GM21528 (cell line): ENCODE results near the gene RUFY1.

ENCODE experiments used
- ATAC-seq: cut with Tn5 transposase; IDR thresholded peaks from one replicate; pipeline ENCODE4 v1.9.1; 2021; ENCODE audit warnings: mild to moderate bottlenecking, moderate library complexity; ENCODE audit not compliant: unreplicated experiment, low FRiP score

The RUFY1 gene

DNA sequence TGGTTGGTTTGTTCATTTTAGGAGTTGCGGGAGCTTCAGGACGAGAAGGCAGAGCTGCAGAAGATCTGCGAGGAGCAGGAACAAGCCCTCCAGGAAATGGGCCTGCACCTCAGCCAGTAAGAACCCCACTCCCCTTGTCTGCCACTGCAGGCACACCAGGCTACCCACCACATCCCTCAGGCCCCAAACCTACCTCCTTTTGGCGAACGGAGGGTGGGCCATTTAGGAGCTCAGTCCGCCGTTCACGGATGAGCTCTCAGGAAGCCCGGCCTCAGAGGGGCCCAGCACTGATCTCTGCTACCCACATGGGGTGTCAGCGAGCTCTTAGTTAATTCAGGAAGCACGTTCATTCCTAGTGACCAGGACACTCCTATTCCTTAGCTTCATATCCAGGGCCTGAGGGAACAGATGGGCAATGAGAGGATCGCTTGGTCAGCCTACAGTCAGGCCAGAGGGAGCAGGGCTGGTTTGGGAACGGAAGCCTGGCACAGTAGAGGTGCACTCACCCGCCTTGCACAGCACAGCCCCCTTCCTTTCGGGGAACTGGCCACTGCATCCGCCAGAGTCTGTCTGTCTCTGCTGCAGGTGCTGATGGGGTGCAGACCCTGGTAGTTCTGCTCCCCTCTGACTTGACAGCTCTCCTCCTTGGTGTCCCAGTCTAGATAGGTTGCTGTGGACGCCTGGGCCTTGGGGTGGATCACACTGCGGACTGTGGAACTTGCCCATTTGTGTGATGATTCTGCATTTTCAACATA lies 51.7 kb downstream of the RUFY1 start:
- ATAC-seq: no peak

DNA sequence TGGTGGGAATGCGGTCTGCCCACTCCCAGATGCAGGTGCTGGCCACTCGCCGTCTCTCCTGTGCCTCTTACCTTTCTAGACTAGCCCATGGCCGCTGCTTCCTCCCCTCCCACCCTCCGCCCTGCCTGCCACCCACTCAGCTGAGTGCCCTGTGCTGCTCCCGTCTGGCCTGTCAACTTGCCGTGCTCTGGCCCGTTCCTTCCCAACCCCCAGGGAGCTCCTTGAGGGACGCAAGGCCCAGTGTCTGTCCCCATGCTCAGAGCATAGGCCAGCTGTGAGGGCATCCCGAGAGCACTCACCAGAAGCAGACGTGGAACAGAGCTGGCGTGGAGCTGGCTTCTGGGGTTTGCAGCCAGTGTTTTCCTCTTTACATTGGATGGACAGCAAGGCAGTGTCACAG lies 53.0 kb downstream of the RUFY1 start:
- ATAC-seq: no peak

DNA sequence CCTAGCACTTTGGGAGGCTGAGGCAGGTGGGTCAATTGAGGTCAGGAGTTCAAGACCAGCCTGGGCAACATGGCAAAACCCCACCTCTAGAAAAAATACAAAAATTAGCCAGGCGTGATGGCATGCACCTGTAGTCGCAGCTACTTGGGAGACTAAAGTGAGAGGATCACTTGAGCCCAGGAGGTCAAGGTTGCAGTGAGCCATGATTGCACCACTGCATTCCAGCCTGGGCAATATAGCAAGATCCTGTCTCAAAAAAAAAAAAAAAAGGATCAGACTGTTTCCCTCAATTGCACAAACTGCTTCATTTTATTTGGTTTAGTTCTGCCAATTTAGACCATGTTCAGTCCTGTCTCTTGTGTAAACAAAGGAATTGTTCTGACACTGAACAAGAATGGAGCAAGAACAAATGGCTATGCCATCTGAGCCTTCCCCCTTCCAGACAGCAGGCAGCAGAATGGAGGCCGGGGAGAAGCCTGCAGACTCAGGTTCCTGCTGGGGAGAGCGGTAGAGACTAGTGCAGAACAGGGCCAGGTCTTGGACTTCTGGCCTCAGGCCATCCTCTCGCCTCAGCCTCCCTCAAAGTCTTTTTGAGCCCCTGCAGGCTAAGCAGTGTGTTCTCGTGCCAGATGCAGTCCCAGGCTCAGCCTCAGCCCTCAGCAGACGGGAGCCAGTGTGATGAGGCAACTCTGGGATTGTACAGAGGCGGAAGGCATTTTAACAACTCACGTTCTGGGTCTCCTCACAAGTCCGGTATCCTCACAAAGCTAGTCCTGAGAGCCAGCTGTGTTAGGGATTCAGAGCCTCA lies 54.9 kb downstream of the RUFY1 start:
- no peak for ATAC-seq

DNA sequence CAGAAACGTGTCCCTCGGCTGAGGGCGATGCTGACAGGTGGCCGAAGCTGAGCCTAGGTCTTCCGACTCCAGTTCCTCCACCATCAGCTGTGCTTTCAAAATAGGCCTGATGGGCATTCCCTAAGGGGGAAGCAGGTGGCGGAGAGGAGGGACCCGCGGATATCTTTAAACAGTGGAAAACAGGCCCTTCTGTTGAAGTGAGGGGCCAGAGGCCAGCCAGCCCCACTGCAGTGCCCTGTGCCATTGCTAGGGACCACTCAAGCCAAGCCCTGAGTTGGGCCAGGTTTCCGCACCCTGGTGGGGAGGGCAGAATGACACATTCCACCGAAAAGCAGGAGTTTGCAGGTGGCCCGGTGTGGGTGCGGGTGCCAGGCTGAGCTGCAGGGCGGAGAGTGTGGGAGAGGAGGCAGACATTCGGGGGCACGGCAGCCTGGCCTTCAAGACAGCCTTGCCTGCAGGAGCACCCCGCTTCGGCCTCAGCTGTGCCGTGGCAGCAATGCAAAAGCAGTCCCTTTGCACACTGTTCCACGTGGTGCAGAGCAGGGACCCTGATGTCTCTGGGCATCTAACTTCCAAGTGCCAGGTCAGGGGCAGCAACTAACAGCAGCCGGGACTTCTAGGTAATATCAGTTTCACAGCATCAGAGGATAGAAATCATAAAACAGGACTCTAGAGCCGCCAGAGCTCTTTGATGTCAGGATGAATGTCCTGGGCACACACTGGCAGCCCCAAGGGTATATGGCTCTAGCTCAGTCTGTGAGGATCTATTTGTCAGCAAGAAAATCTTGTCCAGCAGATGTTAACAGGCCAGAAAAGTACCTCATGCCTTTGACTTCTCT lies 55.9 kb downstream of the RUFY1 start:
- no peak for ATAC-seq

DNA sequence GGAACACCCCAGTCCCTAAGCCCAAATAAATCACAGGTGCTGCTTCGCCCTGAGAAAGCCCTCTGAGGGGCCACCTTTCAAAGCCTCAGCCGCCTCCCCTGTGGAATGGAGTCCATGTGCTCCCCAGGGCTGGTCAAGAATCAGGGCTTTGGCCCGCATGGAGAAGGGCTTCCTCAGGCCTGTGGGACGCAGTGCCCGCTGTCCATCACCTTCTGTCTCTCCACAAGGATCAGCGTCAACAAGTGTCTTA lies 56.5 kb downstream of the RUFY1 start:
- ATAC-seq: no peak

DNA sequence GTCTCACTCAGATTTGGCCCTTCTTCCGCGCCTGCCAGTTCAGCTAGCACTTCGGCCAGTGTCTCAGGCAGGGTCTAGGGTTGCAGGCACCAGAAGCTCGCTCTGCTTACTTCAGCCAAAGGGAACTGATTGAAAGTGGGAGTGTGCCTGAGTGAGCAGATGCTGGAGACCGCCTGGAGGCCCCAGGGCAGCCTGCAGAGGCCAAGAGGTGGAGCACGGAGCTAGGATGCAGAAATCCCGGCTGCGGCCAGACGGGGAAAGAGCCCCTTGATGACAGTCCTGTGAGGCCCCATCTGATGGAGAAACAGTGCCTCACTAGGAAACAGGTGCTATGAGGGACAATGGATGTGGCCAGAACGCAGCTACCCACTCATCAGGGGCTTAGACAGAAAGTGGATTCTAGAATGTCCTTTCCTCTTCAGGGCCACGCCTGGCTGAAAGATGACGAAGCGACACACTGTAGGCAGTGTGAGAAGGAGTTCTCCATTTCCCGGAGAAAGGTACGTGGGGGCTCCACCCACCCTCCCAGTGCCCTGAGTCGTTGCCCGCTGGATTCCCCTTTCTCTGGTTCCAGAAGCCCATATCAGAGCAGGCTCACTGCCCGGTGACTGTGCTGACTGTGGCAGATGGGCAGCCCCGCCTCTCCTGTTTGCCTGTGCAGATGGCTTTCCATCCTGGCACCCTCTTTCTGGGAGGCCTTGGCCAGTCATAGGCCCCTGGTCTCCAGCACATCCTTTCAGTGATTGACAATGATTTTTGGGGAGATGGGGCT lies 57.0 kb downstream of the RUFY1 start:
- ATAC-seq: no peak

DNA sequence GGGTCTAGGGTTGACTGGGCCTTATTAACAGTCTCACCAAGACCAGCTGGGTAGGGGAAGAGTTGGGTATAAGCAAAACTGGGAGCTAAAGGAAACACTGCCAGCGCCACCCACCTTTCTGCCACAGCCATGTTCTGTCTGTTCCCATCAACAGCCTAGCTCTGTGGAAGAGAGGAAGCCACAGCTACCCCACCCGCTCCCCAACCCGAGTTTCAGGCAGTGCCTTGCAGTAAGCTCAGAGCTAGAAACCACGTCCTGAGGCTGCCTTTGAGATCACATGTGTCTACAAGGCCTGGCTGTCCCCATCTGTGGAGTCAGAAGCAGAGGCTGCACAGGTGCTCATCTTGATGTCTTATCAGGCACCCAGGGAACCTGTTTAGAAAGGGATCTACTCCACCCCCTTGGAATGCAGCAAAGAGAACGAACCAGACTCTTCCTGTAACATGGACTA lies 57.8 kb downstream of the RUFY1 start:
- ATAC-seq: no peak

DNA sequence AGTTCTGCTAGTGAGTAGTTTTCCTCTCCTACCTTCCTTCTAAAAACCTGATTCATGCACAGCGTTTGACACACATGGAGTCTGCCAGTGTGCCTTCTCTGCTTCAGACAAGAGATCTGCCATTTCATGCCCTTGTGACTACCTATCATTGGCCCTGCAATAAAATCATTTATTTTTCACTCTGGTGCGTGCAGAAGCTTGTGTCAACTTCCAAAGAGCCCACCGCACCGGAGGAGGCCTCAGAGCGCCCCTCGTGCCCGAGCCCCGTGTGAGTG lies 59.4 kb downstream of the RUFY1 start:
- no peak for ATAC-seq

DNA sequence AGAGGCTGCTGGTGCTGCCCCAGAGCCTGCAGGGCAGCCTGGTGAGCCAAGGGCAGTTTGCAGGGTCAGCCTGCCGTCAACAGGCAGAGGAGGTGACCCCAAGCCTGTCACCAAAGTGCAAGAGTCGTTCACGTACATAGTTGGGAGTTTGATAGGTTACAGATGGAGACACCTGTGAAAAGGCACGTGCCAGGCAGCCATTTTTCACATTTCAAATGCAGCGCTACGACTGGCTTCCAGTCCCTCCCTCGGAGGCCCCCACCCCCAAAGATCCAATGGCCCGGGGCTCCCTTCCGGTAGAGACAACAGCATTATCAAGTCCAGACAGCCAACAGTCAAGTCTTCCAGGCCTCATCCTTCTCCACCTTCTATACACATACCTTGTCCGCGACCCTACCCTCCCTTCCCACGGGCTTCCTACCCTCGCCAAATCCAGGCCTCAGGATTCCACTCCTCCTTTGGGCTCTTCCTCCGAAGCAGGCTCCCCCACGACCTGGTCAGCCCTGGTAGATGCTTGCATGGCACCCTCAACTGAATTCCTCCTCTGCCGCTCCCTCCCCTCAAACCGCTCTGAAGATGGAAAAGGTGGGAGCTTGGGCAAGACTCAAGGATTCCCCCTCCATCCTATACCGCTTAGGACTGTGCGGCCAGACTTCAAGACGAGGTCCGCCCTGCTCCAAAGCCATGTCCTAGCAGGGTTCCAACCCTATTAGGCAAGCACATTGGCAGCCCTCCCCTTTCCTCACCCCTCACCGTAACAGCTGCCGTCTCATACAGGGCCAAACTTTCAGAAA lies 60.0 kb downstream of the RUFY1 start:
- no peak for ATAC-seq

DNA sequence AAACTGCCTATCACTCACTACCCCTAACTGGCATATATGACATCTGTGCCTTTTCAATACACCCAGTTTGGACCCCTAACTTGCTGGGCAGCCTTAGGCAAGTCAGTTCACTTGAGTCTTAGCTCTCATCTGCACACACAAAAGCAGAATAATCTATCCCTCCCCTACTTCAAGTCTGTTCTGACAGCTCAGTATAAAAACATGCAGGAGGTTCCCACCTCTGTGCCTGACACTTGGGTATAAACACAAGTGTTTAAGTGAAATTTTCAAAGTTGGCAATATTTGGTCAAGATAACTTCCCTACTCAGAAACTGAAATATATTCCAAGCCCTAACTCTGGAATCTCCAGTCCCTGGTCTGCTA lies 60.5 kb downstream of the RUFY1 start:
- ATAC-seq: no peak

DNA sequence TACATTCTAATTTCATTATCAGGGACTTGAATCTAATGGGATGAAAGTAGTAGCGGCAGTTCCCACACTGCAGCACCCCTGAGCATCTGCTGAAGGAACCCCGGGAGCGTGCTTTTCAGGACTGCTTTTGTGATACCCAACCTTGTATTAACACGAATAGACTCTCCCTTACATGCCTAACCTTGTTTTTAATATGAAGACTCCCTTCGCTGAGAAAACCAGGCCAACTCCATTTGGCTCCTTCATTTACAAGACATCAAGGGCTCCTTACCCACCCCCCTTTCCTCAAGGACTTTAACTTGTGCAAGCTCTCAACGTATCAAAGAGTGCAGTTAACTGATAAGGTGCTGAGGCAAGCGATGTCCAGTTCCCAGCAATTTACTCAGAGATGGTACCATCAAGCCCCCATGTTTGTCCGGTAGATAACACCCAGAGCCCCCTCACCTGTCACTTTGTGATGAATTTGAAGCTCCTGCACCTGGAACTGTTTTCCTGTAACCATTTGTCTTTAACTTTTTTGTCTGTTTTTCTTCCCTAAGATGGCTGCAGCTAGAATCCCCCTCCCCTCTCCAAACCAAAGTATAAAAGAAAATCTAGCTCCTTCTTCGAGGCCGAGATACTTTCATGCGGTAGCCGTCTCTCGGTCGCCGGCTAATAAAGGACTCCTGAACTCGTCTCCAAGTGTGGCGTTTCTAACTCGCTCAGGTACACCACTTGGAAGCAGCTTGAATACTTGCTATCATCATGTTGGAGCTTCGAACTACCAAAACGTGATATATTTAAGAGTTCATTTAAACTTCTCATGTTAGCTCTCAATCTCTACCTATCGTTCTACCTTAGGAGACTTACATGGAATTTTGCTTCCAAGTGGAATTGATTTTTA lies 62.5 kb downstream of the RUFY1 start:
- ATAC-seq: no peak

DNA sequence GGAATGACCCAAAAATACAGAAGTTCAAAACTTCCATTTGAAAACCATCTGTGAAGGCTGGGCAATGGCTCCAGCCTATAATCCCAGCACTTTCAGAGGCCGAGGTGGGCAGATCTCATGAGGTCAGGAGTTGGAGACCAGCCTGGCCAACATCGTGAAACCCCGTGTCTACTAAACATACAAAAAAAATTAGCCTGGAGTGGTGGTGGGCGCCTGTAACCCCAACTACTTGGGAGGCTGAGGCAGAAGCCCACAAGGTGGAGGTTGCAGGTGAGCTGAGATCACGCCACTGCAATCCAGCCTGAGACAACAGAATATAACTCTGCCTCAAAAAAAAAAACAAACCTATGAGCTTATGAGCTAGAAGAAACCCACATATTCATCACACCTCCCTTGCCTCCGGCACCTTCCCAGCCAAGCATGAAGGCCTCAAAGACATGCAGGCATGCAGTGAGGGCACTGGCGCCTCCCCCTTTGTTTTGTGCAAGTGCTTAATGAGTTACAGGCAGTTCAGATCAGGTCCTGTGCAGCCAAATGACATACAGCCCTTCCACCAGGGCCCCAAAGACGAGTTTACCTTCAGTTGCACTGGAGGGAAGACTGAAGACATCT lies 63.2 kb downstream of the RUFY1 start:
- no peak for ATAC-seq

DNA sequence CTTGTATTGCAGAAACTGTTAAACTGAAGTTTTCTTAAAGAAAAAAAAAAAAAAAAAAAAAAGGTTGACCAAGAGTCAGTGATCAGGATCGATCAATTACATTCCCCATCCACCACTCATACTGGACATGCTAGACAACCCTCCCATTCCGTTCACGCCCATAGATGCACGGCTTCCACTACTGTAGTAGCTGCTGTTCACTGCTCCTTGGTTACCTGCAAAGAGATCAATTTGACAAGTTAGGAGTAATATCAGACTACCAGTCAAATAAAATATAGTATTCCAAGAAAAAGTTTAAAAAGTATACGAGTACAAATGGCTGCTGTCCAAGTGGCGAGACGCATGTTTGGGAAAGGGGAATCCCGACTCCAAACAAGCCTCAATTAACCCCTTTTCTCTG lies 64.4 kb downstream of the RUFY1 start:
- no peak for ATAC-seq

DNA sequence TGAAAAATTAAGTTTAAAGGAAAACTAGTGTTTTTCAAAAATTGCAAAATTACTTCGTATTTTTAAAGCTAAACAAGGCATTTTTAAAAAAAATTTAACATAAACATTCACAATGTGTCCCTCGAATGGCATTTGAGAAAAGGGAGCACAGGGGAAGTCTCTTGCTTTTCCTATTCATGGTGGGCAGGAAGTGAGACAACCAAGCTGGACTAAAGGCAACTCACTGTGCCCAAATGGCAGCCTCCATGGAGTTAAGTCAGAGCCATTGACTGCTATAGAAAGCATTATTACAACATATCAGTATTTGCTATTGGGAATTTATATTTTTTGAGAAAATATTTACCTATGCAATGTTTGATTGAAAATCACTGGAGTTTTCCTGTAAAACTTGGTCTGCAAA lies 64.8 kb downstream of the RUFY1 start:
- ATAC-seq: no peak

DNA sequence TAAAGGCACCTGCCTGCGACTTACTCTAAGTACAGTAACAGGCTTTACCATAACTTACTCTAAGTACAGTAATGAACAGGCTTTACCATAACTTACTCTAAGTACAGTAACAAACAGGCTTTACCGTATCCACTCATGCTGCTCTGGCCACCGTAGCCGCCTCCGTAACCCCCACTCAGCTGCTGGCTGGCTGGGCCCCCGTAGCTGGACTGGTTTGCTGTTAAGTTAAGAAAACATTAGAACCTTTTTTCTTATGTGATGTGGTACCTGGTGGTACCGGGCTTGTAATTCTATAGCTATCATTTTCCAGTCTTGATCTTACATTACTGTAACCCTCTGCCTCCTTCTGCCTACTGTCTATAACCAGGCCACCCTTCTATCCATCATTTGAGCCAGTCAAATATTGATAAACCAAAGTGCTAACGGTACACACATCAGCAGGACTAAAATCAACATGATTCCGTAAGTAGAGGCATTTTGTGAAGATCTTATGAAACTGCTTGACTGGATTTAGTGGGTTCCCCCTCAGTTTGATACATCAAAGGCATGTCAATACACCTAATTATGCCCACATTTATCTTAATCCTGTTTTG lies 65.7 kb downstream of the RUFY1 start:
- no peak for ATAC-seq

DNA sequence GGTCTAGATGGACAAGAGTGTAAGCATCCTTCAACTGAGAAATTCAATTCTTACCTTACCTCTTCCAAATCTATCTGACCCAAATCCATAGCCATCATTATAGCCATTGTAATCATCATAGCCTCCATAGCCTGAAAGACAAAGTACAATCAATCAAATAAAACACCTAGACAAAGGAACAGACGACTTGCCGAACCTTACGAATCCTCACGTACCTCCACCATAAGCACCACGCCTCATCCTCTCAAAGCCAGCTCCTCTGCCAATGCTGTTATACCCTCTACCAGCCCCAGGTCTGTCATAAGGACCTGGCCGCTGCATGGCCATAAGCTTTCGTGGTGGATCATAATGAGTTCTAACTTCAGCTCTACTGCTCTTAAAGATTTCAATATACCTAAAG lies 67.6 kb downstream of the RUFY1 start:
- ATAC-seq: no peak

DNA sequence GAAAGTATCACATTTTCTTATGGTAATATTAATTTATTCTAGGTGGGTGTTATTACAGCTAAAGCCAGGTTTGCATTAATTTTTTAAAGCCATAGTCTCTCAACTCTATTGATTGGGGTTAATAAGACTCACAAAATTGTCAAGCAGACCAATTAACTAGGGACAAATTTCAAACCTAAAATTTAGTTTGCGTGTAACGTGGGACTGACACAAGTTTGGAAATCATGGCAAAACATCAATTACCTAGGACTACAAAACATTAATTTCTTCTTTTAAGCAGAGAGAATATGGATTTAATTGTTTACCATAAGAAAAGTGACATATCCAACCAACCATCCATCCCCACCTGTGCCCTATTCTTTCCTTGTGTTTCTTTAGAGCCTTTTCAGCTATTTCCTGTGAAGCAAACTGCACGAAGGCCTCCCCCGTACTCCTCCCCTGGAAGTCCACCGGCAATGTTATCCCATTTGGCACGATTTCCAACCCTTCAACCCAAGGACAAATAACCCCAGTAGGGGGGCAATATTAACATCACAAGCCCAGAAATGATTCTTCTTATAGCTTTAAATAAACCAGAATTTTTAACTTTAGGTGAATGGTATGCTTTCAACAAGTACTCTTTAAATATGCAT lies 68.7 kb downstream of the RUFY1 start:
- no peak for ATAC-seq

DNA sequence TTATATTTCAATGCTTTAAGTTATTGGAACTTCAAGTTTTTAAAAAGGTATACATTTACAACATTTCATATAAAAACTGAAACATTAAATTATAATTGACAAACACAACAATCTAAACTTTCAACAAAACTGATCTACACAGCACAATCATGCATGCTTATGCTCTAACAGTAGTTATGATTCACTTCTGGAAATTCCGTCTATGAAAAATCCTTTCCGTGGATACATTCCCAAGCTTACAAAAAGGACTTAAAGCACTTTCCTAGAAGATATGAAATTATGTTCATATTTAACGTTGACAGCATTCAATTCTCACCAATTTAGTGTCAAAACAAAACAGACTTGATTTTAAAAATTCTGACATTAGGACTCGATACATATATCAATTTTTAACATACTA lies 69.4 kb downstream of the RUFY1 start:
- ATAC-seq: no peak
